Measurements from ENCODE around the gene TAPBPL.

Gene TAPBPL

GRCh38 chr12:6420364-6420763 is 31.5 kb upstream of the TAPBPL start:
- H3K9ac ChIP-seq (ENCODE audit: low read length), result no peak overlapping the region
- 0 out of 2 replicates have a peak, but pooled peaks cover 3% of the 10 kb centered on the region for H3F3A ChIP-seq (ENCODE audit: insufficient read depth, low read length)
- H3K4me2 ChIP-seq (ENCODE audit: low read length), result no peak overlapping the region
- no peaks in the 10 kb centered on the region for H3K79me2 ChIP-seq (ENCODE audit: insufficient read depth, low read length)
- TF ChIP-seq EZH2 (IDR thresholded peaks at IDR 0.05; ENCODE audit: borderline replicate concordance, low read length) (no peak), CTCF (IDR thresholded peaks at IDR 0.05; ENCODE audit: low read length) (no peak)
- no peaks in the 10 kb centered on the region for H3K27me3 ChIP-seq (ENCODE audit: insufficient read depth, low read length)
- no peak overlapping the region for H3K4me3 ChIP-seq (ENCODE audit: low read depth, low read length, poor library complexity, severe bottlenecking)
- no peak overlapping the region for H3K27ac ChIP-seq (ENCODE audit: low read depth, low read length, poor library complexity, severe bottlenecking)
- no peaks in the 10 kb centered on the region for H3K9me3 ChIP-seq (ENCODE audit: low read length)
- H4K20me1 ChIP-seq (ENCODE audit: insufficient read depth, low read length), result no peaks in the 10 kb centered on the region
- H3K4me1 ChIP-seq (ENCODE audit: insufficient read depth, low read length, severe bottlenecking), result peaks cover 21% of the 10 kb centered on the region
- no peaks in the 10 kb centered on the region for H3K36me3 ChIP-seq (ENCODE audit: insufficient read depth, low read length)
- H2AFZ ChIP-seq (ENCODE audit: low read length), result no peak overlapping the region
- no peaks in the 10 kb centered on the region for H3K9me2 ChIP-seq (ENCODE audit: low read depth, low read length)

- TF ChIP-seq CTCF (IDR thresholded peaks at IDR 0.05; ENCODE audit: low read length), result peak; percentile 93
- no peak for TF ChIP-seq EZH2 (IDR thresholded peaks at IDR 0.05; ENCODE audit: borderline replicate concordance, low read length)
- no peaks in the 10 kb centered on the region for H3K9me2 ChIP-seq (ENCODE audit: low read depth, low read length)
- no peaks in the 10 kb centered on the region for H4K20me1 ChIP-seq (ENCODE audit: insufficient read depth, low read length)
- H3F3A ChIP-seq (ENCODE audit: insufficient read depth, low read length), result 0 out of 2 replicates have a peak, but pooled peaks cover 8% of the 10 kb centered on the region
- peak overlapping the region; percentile 16 for H3K4me3 ChIP-seq (ENCODE audit: low read depth, low read length, poor library complexity, severe bottlenecking)
- H3K9ac ChIP-seq (ENCODE audit: low read length), result peak overlapping the region; percentile 44; the same call in 1 of the 2 replicates
- no peaks in the 10 kb centered on the region for H3K79me2 ChIP-seq (ENCODE audit: insufficient read depth, low read length)
- H3K9me3 ChIP-seq (ENCODE audit: low read length), result no peaks in the 10 kb centered on the region
- H3K36me3 ChIP-seq (ENCODE audit: insufficient read depth, low read length), result no peaks in the 10 kb centered on the region
- H3K4me2 ChIP-seq (ENCODE audit: low read length), result peak overlapping the region; percentile 52
- H3K27ac ChIP-seq (ENCODE audit: low read depth, low read length, poor library complexity, severe bottlenecking), result peak overlapping the region; percentile 100
- H3K27me3 ChIP-seq (ENCODE audit: insufficient read depth, low read length), result no peaks in the 10 kb centered on the region
- H2AFZ ChIP-seq (ENCODE audit: low read length), result no peak overlapping the region
- peaks cover 52% of the 10 kb centered on the region for H3K4me1 ChIP-seq (ENCODE audit: insufficient read depth, low read length, severe bottlenecking)
These were observed 28.4 kb upstream of the TAPBPL start for GRCh38 chr12:6423267-6424007.

- Histone ChIP-seq H3K27ac (ENCODE audit: low read depth, low read length, poor library complexity, severe bottlenecking) (peak overlapping the region; percentile 100), H3K9ac (ENCODE audit: low read length) (peak overlapping the region; percentile 44; the same call in 1 of the 2 replicates)
These were observed 27.9 kb upstream of the TAPBPL start for GRCh38 chr12:6424008-6424347.

More at GRCh38 chr12:6424008-6424347, 27.9 kb upstream of the TAPBPL start:
- Histone ChIP-seq H2AFZ (ENCODE audit: low read length) (no peak overlapping the region), H3K4me1 (ENCODE audit: insufficient read depth, low read length, severe bottlenecking) (peaks cover 57% of the 10 kb centered on the region), H3K4me3 (ENCODE audit: low read depth, low read length, poor library complexity, severe bottlenecking) (peak overlapping the region; percentile 16), H3K9me2 (ENCODE audit: low read depth, low read length) (no peaks in the 10 kb centered on the region), H3K9me3 (ENCODE audit: low read length) (no peaks in the 10 kb centered on the region), H4K20me1 (ENCODE audit: insufficient read depth, low read length) (no peaks in the 10 kb centered on the region), H3K79me2 (ENCODE audit: insufficient read depth, low read length) (no peaks in the 10 kb centered on the region), H3K27me3 (ENCODE audit: insufficient read depth, low read length) (no peaks in the 10 kb centered on the region), H3K36me3 (ENCODE audit: insufficient read depth, low read length) (no peaks in the 10 kb centered on the region), H3F3A (ENCODE audit: insufficient read depth, low read length) (0 out of 2 replicates have a peak, but pooled peaks cover 8% of the 10 kb centered on the region), H3K4me2 (ENCODE audit: low read length) (peak overlapping the region; percentile 52)
- TF ChIP-seq CTCF (IDR thresholded peaks at IDR 0.05; ENCODE audit: low read length) (no peak), EZH2 (IDR thresholded peaks at IDR 0.05; ENCODE audit: borderline replicate concordance, low read length) (no peak)

All from OCI-LY1 (cell line).